Measurements from ENCODE around the gene GCHFR.

GCHFR gene

DNA sequence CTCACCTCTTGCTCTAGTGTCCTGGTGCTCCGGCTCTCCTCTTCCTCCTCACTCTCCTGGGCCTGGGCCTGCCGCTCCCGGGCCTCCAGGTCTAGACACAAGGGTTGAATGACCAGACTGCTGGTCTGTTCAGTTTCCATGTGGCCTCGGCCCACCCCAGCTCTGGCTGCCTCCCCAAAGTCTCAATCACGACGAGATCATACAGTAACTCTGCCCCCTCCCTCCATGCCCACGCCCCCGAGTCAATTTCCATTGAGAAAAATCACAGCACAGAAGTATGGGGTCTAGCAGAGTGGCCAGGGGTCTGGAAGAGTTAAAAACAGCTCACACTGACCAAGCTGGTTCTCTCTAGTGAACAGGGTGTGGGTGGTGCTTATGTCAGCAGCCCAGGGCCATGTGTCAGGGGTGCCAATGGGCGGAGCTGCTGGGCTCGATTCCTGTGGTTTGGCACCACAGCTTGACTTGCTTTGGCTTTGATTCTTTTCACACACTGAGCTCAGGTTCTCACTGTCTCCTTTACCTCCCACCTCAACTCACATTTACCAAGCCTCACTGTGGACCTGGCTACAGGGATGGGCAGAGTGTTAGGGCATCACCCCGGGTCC, 12.8 kb downstream of the GCHFR start:
- TF ChIP-seq, protein P1, sequence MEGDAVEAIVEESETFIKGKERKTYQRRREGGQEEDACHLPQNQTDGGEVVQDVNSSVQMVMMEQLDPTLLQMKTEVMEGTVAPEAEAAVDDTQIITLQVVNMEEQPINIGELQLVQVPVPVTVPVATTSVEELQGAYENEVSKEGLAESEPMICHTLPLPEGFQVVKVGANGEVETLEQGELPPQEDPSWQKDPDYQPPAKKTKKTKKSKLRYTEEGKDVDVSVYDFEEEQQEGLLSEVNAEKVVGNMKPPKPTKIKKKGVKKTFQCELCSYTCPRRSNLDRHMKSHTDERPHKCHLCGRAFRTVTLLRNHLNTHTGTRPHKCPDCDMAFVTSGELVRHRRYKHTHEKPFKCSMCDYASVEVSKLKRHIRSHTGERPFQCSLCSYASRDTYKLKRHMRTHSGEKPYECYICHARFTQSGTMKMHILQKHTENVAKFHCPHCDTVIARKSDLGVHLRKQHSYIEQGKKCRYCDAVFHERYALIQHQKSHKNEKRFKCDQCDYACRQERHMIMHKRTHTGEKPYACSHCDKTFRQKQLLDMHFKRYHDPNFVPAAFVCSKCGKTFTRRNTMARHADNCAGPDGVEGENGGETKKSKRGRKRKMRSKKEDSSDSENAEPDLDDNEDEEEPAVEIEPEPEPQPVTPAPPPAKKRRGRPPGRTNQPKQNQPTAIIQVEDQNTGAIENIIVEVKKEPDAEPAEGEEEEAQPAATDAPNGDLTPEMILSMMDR (IDR thresholded peaks at IDR 0.05) = no peak
- H3K4me3 ChIP-seq = no peak overlapping the region
- DNase-seq (ENCODE audit: low spot score) = no peak
- H3K27ac ChIP-seq = no peak overlapping the region

DNA sequence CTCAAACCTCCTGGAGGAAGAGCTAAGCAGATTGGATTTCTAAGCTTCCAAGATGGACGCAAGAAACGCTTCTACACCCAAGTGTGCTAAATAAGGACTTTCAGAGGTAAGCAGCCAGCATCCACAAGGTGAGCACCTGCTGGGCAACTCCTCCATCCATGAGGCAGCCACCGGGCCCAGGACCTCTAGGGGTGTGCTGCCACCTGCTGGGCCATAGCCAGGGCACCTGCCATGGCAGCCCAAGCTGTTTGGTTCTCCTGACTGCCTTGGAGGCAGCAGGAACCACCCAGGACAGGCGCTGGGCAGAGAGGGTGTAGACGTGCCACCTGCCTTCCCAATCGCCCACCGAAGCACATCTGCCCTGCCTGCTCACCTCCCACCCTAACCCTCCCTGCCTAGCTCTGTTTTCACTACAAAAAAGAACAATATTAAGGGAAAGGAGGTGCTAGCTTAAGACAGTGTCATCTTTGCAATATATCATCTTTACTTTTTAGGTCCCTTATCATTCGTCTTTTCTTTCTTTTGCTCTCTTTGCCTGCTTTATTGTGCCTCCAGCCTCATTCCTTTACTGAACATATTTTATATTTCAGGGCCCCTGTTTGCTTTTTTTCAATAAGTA, 18.9 kb downstream of the GCHFR start:
- no peak for DNase-seq (ENCODE audit: low spot score)
- no peak overlapping the region for H3K4me3 ChIP-seq
- TF ChIP-seq, protein P1 (IDR thresholded peaks at IDR 0.05) = no peak

DNA sequence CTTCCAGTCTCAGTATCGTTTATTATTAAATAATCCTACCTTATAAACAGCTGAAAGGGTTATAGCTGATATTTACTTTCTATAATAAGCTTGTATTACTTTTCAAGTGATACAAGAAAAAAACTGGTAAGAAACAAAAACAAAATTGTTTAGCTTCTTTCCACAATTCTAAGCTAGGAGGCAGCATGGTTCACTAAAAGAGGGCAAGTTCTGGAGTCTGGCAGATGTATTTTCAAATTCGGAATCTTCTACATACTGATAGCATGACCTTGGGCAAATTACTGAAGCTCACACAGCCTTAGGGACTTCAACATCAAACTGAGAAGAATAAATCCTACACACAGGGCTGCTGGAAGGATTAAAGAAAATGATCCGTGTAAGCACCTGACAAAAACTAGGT, 21.3 kb downstream of the GCHFR start:
- no peak for DNase-seq (ENCODE audit: low spot score)
- Histone ChIP-seq H3K27ac (no peak overlapping the region), H3K4me3 (no peak overlapping the region)
- TF ChIP-seq, protein P1 (IDR thresholded peaks at IDR 0.05) = no peak

More for the DNA sequence above, 18.9 kb downstream of the GCHFR start:
- H3K27ac ChIP-seq = no peak overlapping the region

DNA sequence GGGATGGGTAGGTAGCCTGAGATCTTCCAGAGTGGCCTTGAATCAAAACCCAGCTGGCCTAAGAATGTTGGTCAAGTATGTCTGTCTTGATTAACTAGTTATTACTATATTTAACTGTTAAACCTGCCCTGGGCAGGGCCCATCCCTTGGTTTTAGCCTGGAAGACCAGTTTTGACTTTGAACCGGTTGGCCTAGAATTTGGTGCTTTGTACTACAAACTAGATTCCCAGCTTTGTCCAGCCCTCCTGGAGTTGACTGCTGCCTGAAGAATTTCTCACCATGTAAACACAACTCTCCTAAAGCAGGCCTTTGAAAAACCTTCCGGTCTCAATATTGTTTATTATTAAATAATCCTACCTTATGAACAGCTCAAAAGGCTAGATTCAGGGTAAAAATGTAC, 21.9 kb downstream of the GCHFR start:
- TF ChIP-seq, protein P1 (IDR thresholded peaks at IDR 0.05) = no peak
- DNase-seq (ENCODE audit: low spot score) = no peak
- Histone ChIP-seq H3K4me3 (no peak overlapping the region), H3K27ac (no peak overlapping the region)

DNA sequence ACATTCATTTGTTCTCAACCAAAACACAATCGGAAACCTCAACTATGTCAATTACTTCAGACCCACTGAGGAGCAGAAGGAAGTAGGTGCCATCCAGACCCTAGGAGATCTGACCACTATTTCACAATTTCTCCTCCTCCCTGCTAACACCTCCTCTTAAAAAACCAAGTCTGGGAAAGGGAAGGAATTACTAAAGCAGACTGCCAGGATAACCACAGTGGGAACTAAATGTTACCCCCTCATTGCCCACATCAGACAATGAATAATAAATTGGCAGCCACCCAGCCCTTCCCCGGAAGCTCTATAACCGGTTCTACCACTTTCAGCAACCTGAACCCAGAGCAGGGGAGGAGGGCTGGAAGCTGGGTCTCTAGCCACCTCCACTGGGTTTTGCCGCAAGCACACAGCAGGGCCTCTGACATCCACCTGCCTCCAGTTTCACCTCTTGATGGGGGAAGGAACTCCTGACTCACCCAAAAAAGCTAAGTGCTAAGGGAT, 23.5 kb downstream of the GCHFR start:
- H3K4me3 ChIP-seq = no peak overlapping the region
- H3K27ac ChIP-seq = peak overlapping the region in 1 of 2 donors; percentile 36
- TF ChIP-seq, protein P1 (IDR thresholded peaks at IDR 0.05) = no peak
- DNase-seq (ENCODE audit: low spot score) = no peak

DNA sequence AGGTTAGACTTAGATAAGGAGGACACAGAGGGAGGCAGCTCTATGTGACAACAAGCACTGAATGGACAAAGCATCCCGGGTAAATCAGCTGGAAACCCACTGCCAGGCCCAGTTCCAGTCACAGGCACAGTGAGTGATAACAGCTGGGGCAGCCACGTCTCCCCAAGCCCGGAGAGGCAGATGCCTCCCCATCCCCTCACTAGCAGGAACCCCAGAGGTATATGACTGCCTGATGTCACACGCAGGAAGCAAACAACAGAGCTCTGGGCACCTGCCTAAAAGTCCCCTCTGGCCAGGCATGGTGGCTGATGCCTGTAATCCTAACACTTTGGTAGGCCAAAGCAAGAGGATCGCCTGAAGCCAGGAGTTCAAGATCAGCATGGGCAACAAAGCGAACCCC, 24.1 kb downstream of the GCHFR start:
- Histone ChIP-seq H3K27ac (no peak overlapping the region), H3K4me3 (no peak overlapping the region)
- TF ChIP-seq, protein P1 (IDR thresholded peaks at IDR 0.05) = no peak
- DNase-seq (ENCODE audit: low spot score) = no peak

DNA sequence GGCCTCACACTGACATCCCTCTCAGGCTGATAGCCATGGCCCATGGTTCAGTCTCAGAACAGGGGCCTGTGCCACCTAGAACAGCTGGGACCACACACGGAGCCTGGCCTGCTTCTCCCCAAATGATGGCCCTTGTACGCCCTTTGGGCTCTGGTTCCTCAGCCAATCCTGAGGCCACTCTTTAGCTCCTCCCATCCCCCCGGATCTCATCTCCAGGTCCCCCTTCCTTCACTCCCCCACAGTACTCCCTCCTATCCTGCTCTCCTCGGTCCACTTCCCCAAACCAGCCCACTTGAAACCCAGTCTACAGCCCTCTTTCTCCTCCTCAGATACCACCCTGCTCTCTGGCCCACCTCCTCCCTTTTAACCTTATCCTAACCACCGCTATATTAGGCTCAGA, 25.3 kb downstream of the GCHFR start:
- no peak overlapping the region for H3K4me3 ChIP-seq
- TF ChIP-seq, protein P1 (IDR thresholded peaks at IDR 0.05) = no peak
- DNase-seq (ENCODE audit: low spot score) = no peak
- no peak overlapping the region for H3K27ac ChIP-seq

All from coronary artery (tissue), 2 donors.